Caco-2 (cell line): ENCODE measurements around the gene ETHE1. TPM values are rescaled to one million over a fixed set of nuclear protein-coding genes. Genes with fewer than 3 reads are reported as not detected.
A peak's percentile ranks its signal among the peaks of the same experiment; 100 is the strongest.
"Not testable (repeated sequence)": the region's sequence is repeated elsewhere in the genome, so short reads cannot be mapped to it uniquely, and the experiment has no call there.

Source experiments
- BruUV-seq: library from RNA; stranded (reverse); fragments of 400-500 nt; replicated peaks from 2 replicates; lab custom pipeline; 2021; lab: Mats Ljungman, UMichigan
- CTCF ChIA-PET: fragments of 300-600 bp; sonication (Branson Sonifier 250); formaldehyde crosslinking; loops from one replicate; lab custom pipeline; 2022; ENCODE audit warnings: antibody characterized with exemption; lab: Charles Lee
- POLR2A ChIA-PET: fragments of 300-600 bp; sonication (Branson Sonifier 250); formaldehyde crosslinking; loops from one replicate; lab custom pipeline; 2022; ENCODE audit warnings: antibody characterized with exemption; lab: Charles Lee
- DNase-seq, 2 experiments: peaks; one replicate each; pipeline versions ENCODE4 v3.0.0 to v3.0.0-alpha.2; 2020 to 2022
- H3K27me3 ChIP-seq: replicated peaks from 2 replicates; pipeline ENCODE4 v1.6.0; 2011; ENCODE audit warnings: low read length; ENCODE audit not compliant: control insufficient read depth, insufficient read depth
- H3K36me3 ChIP-seq: 2 replicates; pipeline ENCODE4 v1.5.1; 2011; ENCODE audit warnings: low read length; ENCODE audit not compliant: control insufficient read depth, insufficient read depth
- H3K4me1 ChIP-seq: fragments of 250-450 bp; sonication (Bioruptor Pico); 2 replicates; pipeline ENCODE4 v1.5.1; 2020; ENCODE audit warnings: mild to moderate bottlenecking
- H3K4me3 ChIP-seq: 2 replicates; pipeline ENCODE4 v1.5.1; 2011; ENCODE audit warnings: low read depth, mild to moderate bottlenecking, control low read depth, low read length
- H3K9me3 ChIP-seq: fragments of 250-450 bp; sonication (Bioruptor Pico); 2 replicates; pipeline ENCODE4 v1.5.1; 2020; ENCODE audit warnings: mild to moderate bottlenecking, moderate library complexity
- H3K27ac Mint-ChIP-seq: one replicate; pipeline ENCODE4 v1.8.0; 2022; ENCODE audit warnings: mixed read lengths; ENCODE audit not compliant: unreplicated experiment
- H3K27me3 Mint-ChIP-seq: one replicate; pipeline ENCODE4 v1.8.0; 2022; ENCODE audit warnings: mixed read lengths; ENCODE audit not compliant: insufficient read depth, unreplicated experiment
- H3K36me3 Mint-ChIP-seq: one replicate; pipeline ENCODE4 v1.8.0; 2022; ENCODE audit warnings: mild to moderate bottlenecking, mixed read lengths; ENCODE audit not compliant: insufficient read depth, unreplicated experiment
- H3K4me1 Mint-ChIP-seq: one replicate; pipeline ENCODE4 v1.8.0; 2022; ENCODE audit warnings: low read depth, mixed read lengths; ENCODE audit not compliant: unreplicated experiment
- H3K4me3 Mint-ChIP-seq: one replicate; pipeline ENCODE4 v1.8.0; 2022; ENCODE audit warnings: mild to moderate bottlenecking, moderate library complexity, mixed read lengths; ENCODE audit not compliant: unreplicated experiment
- H3K9me3 Mint-ChIP-seq: one replicate; pipeline ENCODE4 v1.8.0; 2022; ENCODE audit warnings: mixed read lengths; ENCODE audit not compliant: unreplicated experiment
- CTCF ChIP-seq, 2 experiments: fragments of 200-600 bp in 1 of 2; IDR thresholded peaks; 1 replicate in 1 of 2; 2 replicates in 1 of 2; pipeline versions ENCODE4 v1.5.1 to v1.8.0; 2011 to 2022; ENCODE audit warnings: antibody characterized with exemption in 1 of 2, control low read depth in 1 of 2, inconsistent platforms in 1 of 2, low read depth in 1 of 2, low read length in 1 of 2, mild to moderate bottlenecking in 1 of 2, moderate library complexity in 1 of 2; ENCODE audit not compliant: insufficient read depth in 1 of 2, severe bottlenecking in 1 of 2, unreplicated experiment in 1 of 2
- intact Hi-C: fragments of 100-400 bp; cut with micrococcal nuclease; formaldehyde crosslinking; loops from one replicate; pipeline ENCODE4 v1.10.0; 2022; ENCODE audit not compliant: unreplicated experiment
- total RNA-seq: library from RNA; stranded (reverse); gene quantifications from 2 replicates; pipeline ENCODE4 v1.2.3, GENCODE V29; 2022

ETHE1 gene
- total RNA-seq, 1 experiment from 2014 or later, result 39.6 TPM

DNA sequence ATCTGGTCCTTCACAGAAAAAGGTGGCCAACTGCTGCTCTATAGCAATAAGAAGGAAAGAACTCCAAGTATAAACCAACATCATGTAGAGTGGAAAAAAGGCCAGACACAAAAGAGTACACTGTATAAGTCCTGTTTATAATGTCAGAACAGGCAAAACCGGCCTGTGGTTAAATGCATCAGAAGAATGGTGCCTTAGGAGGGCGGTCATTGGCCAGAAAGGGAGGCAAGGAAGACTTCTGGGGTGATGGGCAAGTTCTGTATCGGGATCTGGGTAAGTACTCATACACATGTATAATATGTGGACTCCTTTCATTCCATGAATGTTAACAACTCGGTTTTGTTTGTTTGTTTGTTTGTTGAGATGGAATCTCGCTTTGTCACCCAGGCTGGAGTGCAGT lies 4.1 kb downstream of the ETHE1 start:
- CTCF ChIA-PET, result interaction anchor here (1.4 kb wide), 1 partner anchor 76 kb away, joined by 4 read pairs; no protein-coding TSS in a partner anchor
- intact Hi-C loops, result no loop called here
- peaks cover 30% of the 10 kb centered on the region for H3K4me1 Mint-ChIP-seq
- no peaks in the 10 kb centered on the region; the same call in 1 of the 2 replicates for H3K36me3 ChIP-seq
- BruUV-seq, result TSS peak; percentile 6
- no peaks in the 10 kb centered on the region for H3K27me3 Mint-ChIP-seq
- POLR2A ChIA-PET, result no interaction called here
- H3K4me3 Mint-ChIP-seq, result no peak overlapping the region
- H3K4me1 ChIP-seq, result peaks cover 15% of the 10 kb centered on the region
- TF ChIP-seq CTCF (IDR thresholded peaks at IDR 0.05; ENCODE audit: insufficient read depth in 1 of 2, low read depth in 1 of 2, low read length in 1 of 2, severe bottlenecking in 1 of 2, unreplicated experiment in 1 of 2), result no peak
- H3K27me3 ChIP-seq, result no peaks in the 10 kb centered on the region
- H3K9me3 ChIP-seq, result no peaks in the 10 kb centered on the region
- no peak overlapping the region for H3K27ac Mint-ChIP-seq
- peaks cover 28% of the 10 kb centered on the region for H3K36me3 Mint-ChIP-seq
- H3K9me3 Mint-ChIP-seq, result no peaks in the 10 kb centered on the region
- DNase-seq, result no peak
- no peak overlapping the region for H3K4me3 ChIP-seq

DNA sequence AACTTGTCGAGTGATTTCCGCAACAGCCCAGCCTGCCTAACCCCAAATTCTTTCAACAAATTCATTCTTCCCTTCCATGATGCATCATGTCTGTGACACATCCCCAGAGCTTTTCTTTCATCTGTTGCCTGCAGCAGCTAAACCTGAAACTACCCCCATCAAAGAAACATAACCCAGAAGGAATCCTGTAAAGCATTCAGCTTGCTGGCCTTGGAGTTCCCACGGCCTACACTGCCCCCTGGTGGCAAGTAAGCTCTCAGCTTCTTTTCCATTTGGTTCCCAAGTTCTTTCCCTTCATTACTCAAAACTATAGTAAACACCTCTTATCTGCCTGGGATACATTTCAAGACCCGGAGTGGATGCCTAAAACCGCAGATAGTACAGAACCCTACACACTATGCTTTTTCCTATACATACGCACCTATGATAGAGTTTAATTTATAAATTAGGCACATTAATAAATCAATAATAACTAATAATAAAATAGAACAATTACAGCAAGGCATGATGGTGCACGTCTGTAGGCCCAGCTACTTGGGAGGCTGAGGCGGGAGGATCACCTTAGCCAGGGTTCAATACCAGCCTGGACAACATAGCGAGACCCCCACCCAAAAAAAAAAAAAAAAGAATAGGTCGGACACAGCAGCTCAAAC lies 7.4 kb downstream of the ETHE1 start:
- Mint-ChIP-seq H3K9me3 (no peaks in the 10 kb centered on the region), H3K4me3 (no peak overlapping the region), H3K36me3 (peaks cover 30% of the 10 kb centered on the region), H3K4me1 (peaks cover 14% of the 10 kb centered on the region), H3K27me3 (no peaks in the 10 kb centered on the region), H3K27ac (peak overlapping the region; percentile 35)
- Histone ChIP-seq H3K27me3 (no peaks in the 10 kb centered on the region), H3K36me3 (no peaks in the 10 kb centered on the region; the same call in 1 of the 2 replicates), H3K9me3 (no peaks in the 10 kb centered on the region), H3K4me1 (peaks cover 12% of the 10 kb centered on the region), H3K4me3 (no peak overlapping the region)
- no TSS peak for BruUV-seq
- DNase-seq, result peak; percentile 83 to 89
- peak; percentile 91 for TF ChIP-seq CTCF (IDR thresholded peaks at IDR 0.05; ENCODE audit: insufficient read depth in 1 of 2, low read depth in 1 of 2, low read length in 1 of 2, severe bottlenecking in 1 of 2, unreplicated experiment in 1 of 2)
- ChIA-PET POLR2A (interaction anchor here (0.6 to 1.4 kb wide), 3 partner anchors 15 to 73 kb away, joined by 4 to 8 read pairs (median 8); partner anchors contain the start of gene PHLDB3), CTCF (interaction anchor here (0.6 to 2.5 kb wide), 19 partner anchors 9 to 485 kb away, joined by 3 to 181 read pairs (median 4); partner anchors contain the start of genes IRGQ, PHLDB3, ZNF575 and ZNF576)
- intact Hi-C loops, result loop anchor here (1.0 kb wide), 3 partner anchors 15 to 86 kb away; partner anchors contain the start of gene PHLDB3

GRCh38 chr19:43518051-43518450 lies 8.9 kb downstream of the ETHE1 start:
- Mint-ChIP-seq H3K4me1 (peaks cover 12% of the 10 kb centered on the region), H3K9me3 (no peaks in the 10 kb centered on the region), H3K27me3 (no peaks in the 10 kb centered on the region), H3K4me3 (no peak overlapping the region), H3K36me3 (peaks cover 37% of the 10 kb centered on the region), H3K27ac (no peak overlapping the region)
- Histone ChIP-seq H3K27me3 (no peaks in the 10 kb centered on the region), H3K4me1 (peaks cover 3% of the 10 kb centered on the region), H3K9me3 (no peaks in the 10 kb centered on the region), H3K4me3 (no peak overlapping the region), H3K36me3 (no peaks in the 10 kb centered on the region; the same call in 1 of the 2 replicates)
- POLR2A ChIA-PET, result no interaction called here
- no TSS peak for BruUV-seq
- TF ChIP-seq CTCF (IDR thresholded peaks at IDR 0.05; ENCODE audit: insufficient read depth in 1 of 2, low read depth in 1 of 2, low read length in 1 of 2, severe bottlenecking in 1 of 2, unreplicated experiment in 1 of 2), result no peak
- CTCF ChIA-PET, result interaction anchor here (0.7 to 1.9 kb wide), 3 partner anchors 14 to 71 kb away, joined by 8 to 24 read pairs (median 9); partner anchors contain the start of gene PHLDB3
- intact Hi-C loops, result no loop called here
- no peak for DNase-seq

- H3K9me3 ChIP-seq, H3K4me1 Mint-ChIP-seq, H3K36me3 ChIP-seq, intact Hi-C loops, H3K4me1 ChIP-seq, H3K4me3 Mint-ChIP-seq, H3K4me3 ChIP-seq, H3K27ac Mint-ChIP-seq, DNase-seq, POLR2A ChIA-PET, BruUV-seq, H3K27me3 Mint-ChIP-seq, CTCF ChIA-PET, H3K9me3 Mint-ChIP-seq, H3K27me3 ChIP-seq: not testable (repeated sequence)
- H3K36me3 Mint-ChIP-seq, result peaks cover 45% of the 10 kb centered on the region
These were observed 14.6 kb downstream of the ETHE1 start for GRCh38 chr19:43512399-43512798.
